Uterus (tissue), 4 donors: ENCODE data around the gene SLC44A1. TPM values are rescaled to one million over a fixed set of nuclear protein-coding genes. Genes with fewer than 3 reads are reported as not detected.

ENCODE experiments used
- DNase-seq, 2 donors: peaks; one replicate each; pipeline ENCODE4 v3.0.0-alpha.2; 2019 to 2020
- H3K27ac ChIP-seq, 2 donors: fragments of 200-600 bp; sonication (generic); 1 replicate in 1 of 2; 2 replicates in 1 of 2; pipeline ENCODE4 v1.5.1; 2016 to 2018
- H3K27me3 ChIP-seq, 2 donors: fragments of 200-600 bp; sonication (generic); one replicate each; pipeline ENCODE4 v1.5.1; 2018 to 2019; ENCODE audit warnings: control low read depth in 1 of 2
- H3K36me3 ChIP-seq, 2 donors: fragments of 200-600 bp; sonication (generic); one replicate each; pipeline ENCODE4 v1.5.1; 2019; ENCODE audit warnings: control low read depth in 1 of 2
- H3K4me1 ChIP-seq, 2 donors: fragments of 200-600 bp; sonication (generic); one replicate each; pipeline ENCODE4 v1.5.1; 2018 to 2019; ENCODE audit warnings: control low read depth in 1 of 2
- H3K4me3 ChIP-seq, 2 donors: fragments of 200-600 bp; sonication (generic); 1 replicate in 1 of 2; 2 replicates in 1 of 2; pipeline ENCODE4 v1.5.1; 2018 to 2019; ENCODE audit warnings: mild to moderate bottlenecking in 1 of 2
- H3K9me3 ChIP-seq, 2 donors: fragments of 200-600 bp; sonication (generic); one replicate each; pipeline ENCODE4 v1.5.1; 2019; ENCODE audit warnings: control low read depth in 1 of 2
- POLR2A ChIP-seq, 2 donors: fragments of 450-650 bp; IDR thresholded peaks; one replicate each; pipeline ENCODE4 v1.6.1; 2016; ENCODE audit warnings: antibody characterized with exemption in 2 of 2, mild to moderate bottlenecking in 1 of 2, moderate library complexity in 1 of 2
- intact Hi-C: fragments of 100-400 bp; cut with DNase I; formaldehyde crosslinking; loops from one replicate; pipeline ENCODE4 v1.15.1; 2023; ENCODE audit warnings: low total_unique reads
- total RNA-seq, 4 donors: library from RNA; depleted of rRNA in 3 of 4; stranded (reverse); fragments of >200 nt in 3 of 4; gene quantifications; one replicate each; pipeline versions ENCODE4 v1.1.0 to v1.2.4, GENCODE V29; 2014 to 2023
- TF ChIP-seq, protein P1 (sequence below), 4 experiments: fragments of 200-600 bp in 2 of 4; fragments of 450-650 bp in 2 of 4; sonication (generic) in 2 of 4; IDR thresholded peaks; one replicate each; pipeline ENCODE4 v1.5.1; 2016 to 2019; ENCODE audit warnings: antibody characterized with exemption in 4 of 4, mild to moderate bottlenecking in 2 of 4, moderate library complexity in 1 of 4
- donor health status: DM: yes; HTN: yes; CAD: no.

Gene SLC44A1
- total RNA-seq, 4 donors from 2014 or later: 58.2 to 75.0 (median 63.0) TPM

DNA sequence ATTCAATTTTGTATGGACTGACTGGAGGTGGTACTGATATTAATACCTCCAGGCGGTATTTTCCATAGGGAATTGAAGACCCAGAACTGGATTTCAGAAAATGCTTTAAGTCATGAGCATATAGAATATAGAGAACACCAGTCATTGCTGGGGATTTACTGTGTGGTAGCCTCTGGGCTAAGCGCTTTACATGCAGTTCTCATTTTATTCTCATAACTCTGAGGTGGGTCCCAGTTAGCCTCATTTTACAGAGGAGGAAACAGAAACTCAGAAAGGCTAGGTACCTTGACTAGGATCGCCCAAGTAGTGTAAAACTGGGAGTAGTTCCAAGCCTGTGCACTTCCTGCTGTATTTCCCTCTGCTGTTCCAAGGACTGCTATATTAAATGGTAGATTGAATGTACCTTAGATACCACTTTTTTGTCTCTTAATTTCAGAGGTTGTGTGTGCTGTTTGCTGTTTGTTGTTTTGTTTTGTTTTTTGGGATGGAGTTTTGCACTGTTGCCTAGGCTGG is 13.8 kb downstream of the SLC44A1 start:
- TF ChIP-seq POLR2A (IDR thresholded peaks at IDR 0.05): no peak
- TF ChIP-seq, protein P1, sequence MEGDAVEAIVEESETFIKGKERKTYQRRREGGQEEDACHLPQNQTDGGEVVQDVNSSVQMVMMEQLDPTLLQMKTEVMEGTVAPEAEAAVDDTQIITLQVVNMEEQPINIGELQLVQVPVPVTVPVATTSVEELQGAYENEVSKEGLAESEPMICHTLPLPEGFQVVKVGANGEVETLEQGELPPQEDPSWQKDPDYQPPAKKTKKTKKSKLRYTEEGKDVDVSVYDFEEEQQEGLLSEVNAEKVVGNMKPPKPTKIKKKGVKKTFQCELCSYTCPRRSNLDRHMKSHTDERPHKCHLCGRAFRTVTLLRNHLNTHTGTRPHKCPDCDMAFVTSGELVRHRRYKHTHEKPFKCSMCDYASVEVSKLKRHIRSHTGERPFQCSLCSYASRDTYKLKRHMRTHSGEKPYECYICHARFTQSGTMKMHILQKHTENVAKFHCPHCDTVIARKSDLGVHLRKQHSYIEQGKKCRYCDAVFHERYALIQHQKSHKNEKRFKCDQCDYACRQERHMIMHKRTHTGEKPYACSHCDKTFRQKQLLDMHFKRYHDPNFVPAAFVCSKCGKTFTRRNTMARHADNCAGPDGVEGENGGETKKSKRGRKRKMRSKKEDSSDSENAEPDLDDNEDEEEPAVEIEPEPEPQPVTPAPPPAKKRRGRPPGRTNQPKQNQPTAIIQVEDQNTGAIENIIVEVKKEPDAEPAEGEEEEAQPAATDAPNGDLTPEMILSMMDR (IDR thresholded peaks at IDR 0.05): no peak
- H3K27me3 ChIP-seq: no peaks in the 10 kb centered on the region
- no peak for DNase-seq
- no peak overlapping the region for H3K4me3 ChIP-seq
- no peaks in the 10 kb centered on the region for H3K4me1 ChIP-seq
- intact Hi-C loops: no loop called here
- H3K9me3 ChIP-seq: no peaks in the 10 kb centered on the region
- no peaks in the 10 kb centered on the region for H3K36me3 ChIP-seq
- peak overlapping the region in 1 of 2 donors; percentile 17 for H3K27ac ChIP-seq

GRCh38 chr9:105259274-105259673 is 14.8 kb downstream of the SLC44A1 start:
- Histone ChIP-seq H3K9me3 (no peaks in the 10 kb centered on the region), H3K36me3 (no peaks in the 10 kb centered on the region), H3K4me1 (no peaks in the 10 kb centered on the region), H3K4me3 (no peak overlapping the region), H3K27me3 (no peaks in the 10 kb centered on the region), H3K27ac (peak overlapping the region in 1 of 2 donors; percentile 17)
- TF ChIP-seq, protein P1 (IDR thresholded peaks at IDR 0.05): no peak
- no peak for TF ChIP-seq POLR2A (IDR thresholded peaks at IDR 0.05)
- no peak for DNase-seq
- intact Hi-C loops: no loop called here

- Histone ChIP-seq H3K4me1 (no peaks in the 10 kb centered on the region), H3K9me3 (no peaks in the 10 kb centered on the region), H3K27ac (no peak overlapping the region), H3K36me3 (no peaks in the 10 kb centered on the region), H3K27me3 (no peaks in the 10 kb centered on the region), H3K4me3 (no peak overlapping the region)
- intact Hi-C loops: no loop called here
- peak in 1 of 2 donors; percentile 38 for DNase-seq
- TF ChIP-seq POLR2A (IDR thresholded peaks at IDR 0.05): no peak
- TF ChIP-seq, protein P1 (IDR thresholded peaks at IDR 0.05): no peak
Observed at GRCh38 chr9:105259731-105260612, 15.5 kb downstream of the SLC44A1 start.

- no peaks in the 10 kb centered on the region for H3K36me3 ChIP-seq
Observed at GRCh38 chr9:105262497-105262896, 18.0 kb downstream of the SLC44A1 start.

More at GRCh38 chr9:105262497-105262896, 18.0 kb downstream of the SLC44A1 start:
- H3K4me1 ChIP-seq: no peaks in the 10 kb centered on the region
- no peak overlapping the region for H3K27ac ChIP-seq
- H3K27me3 ChIP-seq: no peaks in the 10 kb centered on the region
- H3K9me3 ChIP-seq: no peaks in the 10 kb centered on the region
- intact Hi-C loops: no loop called here
- DNase-seq: no peak
- H3K4me3 ChIP-seq: no peak overlapping the region
- TF ChIP-seq, protein P1 (IDR thresholded peaks at IDR 0.05): no peak
- TF ChIP-seq POLR2A (IDR thresholded peaks at IDR 0.05): no peak
